Vagina (tissue), 2 donors: ENCODE measurements around the gene VWF. TPM values are rescaled to one million over a fixed set of nuclear protein-coding genes. Genes with fewer than 3 reads are reported as not detected.

Source experiments
- DNase-seq, 2 donors: peaks; one replicate each; pipeline ENCODE4 v3.0.0-alpha.2; 2017; ENCODE audit errors: extremely low spot score in 2 of 2
- H3K27ac ChIP-seq: fragments of 200-600 bp; sonication (generic); one replicate; pipeline ENCODE4 v1.5.1; 2019
- H3K27me3 ChIP-seq: fragments of 200-600 bp; sonication (generic); one replicate; pipeline ENCODE4 v1.5.1; 2019
- H3K36me3 ChIP-seq, 2 donors: fragments of 200-600 bp; sonication (generic); one replicate each; pipeline ENCODE4 v1.5.1; 2017 to 2019
- H3K4me1 ChIP-seq: fragments of 200-600 bp; sonication (generic); one replicate; pipeline ENCODE4 v1.5.1; 2019
- H3K4me3 ChIP-seq, 2 donors: fragments of 200-600 bp; sonication (generic); 1 replicate in 1 of 2; 2 replicates in 1 of 2; pipeline ENCODE4 v1.5.1; 2016 to 2019
- H3K9me3 ChIP-seq: fragments of 200-600 bp; sonication (generic); one replicate; pipeline ENCODE4 v1.5.1; 2019
- CTCF ChIP-seq, 3 experiments: fragments of 450-650 bp in 2 of 3; fragments of 200-600 bp in 1 of 3; sonication (generic) in 1 of 3; IDR thresholded peaks; one replicate each; pipeline ENCODE4 v1.5.1; 2017 to 2019; ENCODE audit warnings: antibody characterized with exemption in 3 of 3, mild to moderate bottlenecking in 2 of 3, moderate library complexity in 2 of 3
- POLR2A ChIP-seq, 2 donors: fragments of 450-650 bp; IDR thresholded peaks; one replicate each; pipeline ENCODE4 v1.6.1; 2017; ENCODE audit warnings: antibody characterized with exemption in 2 of 2, mild to moderate bottlenecking in 2 of 2, moderate library complexity in 2 of 2
- POLR2AphosphoS5 ChIP-seq, 2 donors: sonication (generic); formaldehyde crosslinking; IDR thresholded peaks; one replicate each; pipeline ENCODE4 v1.9.0; 2017; ENCODE audit warnings: antibody characterized with exemption in 2 of 2, mild to moderate bottlenecking in 2 of 2, low read depth in 1 of 2; ENCODE audit not compliant: insufficient read depth in 1 of 2
- intact Hi-C: fragments of 100-400 bp; cut with DNase I; formaldehyde crosslinking; loops from one replicate; pipeline ENCODE4 v1.15.1; 2023
- total RNA-seq: library from RNA; depleted of rRNA; stranded (reverse); fragments of >200 nt; gene quantifications from one replicate; pipeline ENCODE4 v1.2.3, GENCODE V29; 2016

VWF gene
- total RNA-seq, 1 donor from 2014 or later, result 334 TPM

DNA sequence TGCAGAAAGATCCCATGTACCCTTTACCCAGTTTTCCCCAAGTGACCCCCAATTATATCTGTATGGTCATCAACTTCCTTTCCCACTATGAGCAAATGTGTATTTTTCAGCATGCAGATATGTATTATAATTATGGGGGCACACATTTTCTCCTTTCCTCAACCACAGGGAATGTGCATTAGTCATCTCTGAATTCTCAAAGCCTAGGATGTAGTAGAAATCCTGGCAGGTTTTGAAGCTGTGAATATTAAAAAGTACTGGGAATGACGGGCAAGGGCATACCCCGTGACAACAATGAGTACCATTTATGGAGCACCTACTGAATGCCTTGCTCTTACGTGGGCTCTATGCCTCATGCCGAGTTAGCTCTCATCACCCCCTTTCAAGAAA lies 71.5 kb downstream of the VWF start:
- Histone ChIP-seq H3K4me3 (no peak overlapping the region), H3K9me3 (no peaks in the 10 kb centered on the region), H3K4me1 (no peaks in the 10 kb centered on the region), H3K27me3 (no peaks in the 10 kb centered on the region), H3K36me3 (no peaks in the 10 kb centered on the region), H3K27ac (no peak overlapping the region)
- DNase-seq, result no peak
- intact Hi-C loops, result no loop called here
- no peak for TF ChIP-seq POLR2AphosphoS5 (IDR thresholded peaks at IDR 0.05; ENCODE audit: insufficient read depth in 1 of 2, low read depth in 1 of 2)
- no peak for TF ChIP-seq CTCF (IDR thresholded peaks at IDR 0.05)
- no peak for TF ChIP-seq POLR2A (IDR thresholded peaks at IDR 0.05)

DNA sequence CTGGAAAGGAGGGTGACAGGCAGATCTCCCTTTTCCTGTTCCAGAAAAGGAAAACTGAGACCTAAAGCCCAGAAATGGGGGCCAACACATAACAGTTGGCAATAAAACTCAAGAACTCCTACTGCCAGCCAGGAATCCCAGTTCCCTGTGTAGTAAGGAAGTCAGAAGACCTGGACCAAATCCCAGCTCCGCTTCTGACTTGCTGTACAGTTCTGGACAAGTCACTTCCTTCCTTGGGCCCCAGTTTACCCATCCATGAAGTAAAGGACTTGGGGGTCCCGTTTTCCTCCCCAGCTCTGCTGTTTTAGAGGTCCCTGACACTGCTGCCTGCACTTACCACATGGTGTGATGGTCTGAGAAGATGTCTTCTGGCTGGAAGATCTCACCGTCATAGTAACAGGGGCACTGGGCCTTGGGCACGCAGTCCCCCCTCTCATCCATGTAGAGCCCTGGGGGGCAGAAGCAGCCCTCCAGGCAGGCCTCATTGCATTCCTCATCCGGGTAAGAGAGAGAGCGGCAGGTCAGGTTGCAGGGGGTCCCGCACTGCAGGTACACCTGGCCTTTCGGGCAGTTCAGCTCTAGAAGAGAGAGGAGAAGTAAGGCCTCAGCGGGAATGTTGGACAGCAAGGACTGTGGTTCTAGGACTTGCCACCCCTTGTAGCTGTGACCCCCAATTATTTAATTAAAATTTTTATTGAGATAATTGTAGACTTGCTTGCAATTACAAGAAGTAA lies 72.1 kb downstream of the VWF start:
- DNase-seq, result no peak
- no peaks in the 10 kb centered on the region for H3K36me3 ChIP-seq
- peaks cover 4% of the 10 kb centered on the region for H3K4me1 ChIP-seq
- intact Hi-C loops, result no loop called here
- H3K27me3 ChIP-seq, result no peaks in the 10 kb centered on the region
- no peak for TF ChIP-seq POLR2A (IDR thresholded peaks at IDR 0.05)
- TF ChIP-seq POLR2AphosphoS5 (IDR thresholded peaks at IDR 0.05; ENCODE audit: insufficient read depth in 1 of 2, low read depth in 1 of 2), result no peak
- no peak for TF ChIP-seq CTCF (IDR thresholded peaks at IDR 0.05)
- no peak overlapping the region for H3K4me3 ChIP-seq
- no peak overlapping the region for H3K27ac ChIP-seq
- no peaks in the 10 kb centered on the region for H3K9me3 ChIP-seq

DNA sequence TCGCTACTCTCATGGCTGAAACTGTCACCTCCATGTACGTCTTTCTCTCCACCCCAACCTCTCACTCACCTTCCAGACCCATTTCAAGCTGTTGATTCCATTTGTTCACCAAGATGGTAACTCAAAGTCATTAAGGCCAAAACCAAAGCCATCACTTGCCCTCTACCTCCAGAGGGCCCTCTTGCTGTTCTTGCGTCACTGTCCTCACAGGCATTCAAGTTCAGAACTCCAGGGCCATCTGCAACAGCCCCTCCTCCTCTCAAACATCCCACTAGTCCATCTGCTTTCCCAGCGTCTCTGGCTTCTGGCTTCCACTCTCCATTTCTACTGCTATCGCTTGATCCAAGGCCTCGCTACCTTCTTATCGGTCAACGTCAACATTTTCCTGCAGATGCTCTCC lies 74.5 kb downstream of the VWF start:
- Histone ChIP-seq H3K4me3 (no peak overlapping the region), H3K27me3 (no peaks in the 10 kb centered on the region), H3K9me3 (no peaks in the 10 kb centered on the region), H3K36me3 (no peaks in the 10 kb centered on the region), H3K4me1 (peaks cover 6% of the 10 kb centered on the region), H3K27ac (no peak overlapping the region)
- DNase-seq, result no peak
- intact Hi-C loops, result no loop called here
- TF ChIP-seq POLR2AphosphoS5 (IDR thresholded peaks at IDR 0.05; ENCODE audit: insufficient read depth in 1 of 2, low read depth in 1 of 2) (no peak), CTCF (IDR thresholded peaks at IDR 0.05) (no peak), POLR2A (IDR thresholded peaks at IDR 0.05) (no peak)

DNA sequence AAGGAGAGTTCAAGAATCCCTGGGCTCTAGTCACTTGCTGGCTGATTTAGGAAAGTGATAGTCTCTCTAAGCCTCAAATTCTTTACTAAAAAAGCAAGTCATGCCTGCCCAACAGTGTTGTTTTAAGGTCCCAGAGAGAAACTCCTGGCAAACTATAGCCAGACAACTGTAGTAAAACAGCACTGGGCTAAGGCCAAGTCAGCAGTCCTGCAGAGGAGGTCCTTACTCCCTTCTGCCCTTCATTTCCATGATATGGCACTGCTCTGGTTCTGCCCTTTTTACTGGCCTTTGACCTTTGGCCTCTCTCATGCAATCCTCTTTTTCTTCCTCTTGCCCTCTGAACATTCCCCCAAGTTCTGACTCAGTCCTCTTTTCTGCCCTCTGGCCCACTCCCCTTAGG lies 74.9 kb downstream of the VWF start:
- Histone ChIP-seq H3K9me3 (no peaks in the 10 kb centered on the region), H3K4me1 (peaks cover 6% of the 10 kb centered on the region), H3K27me3 (no peaks in the 10 kb centered on the region), H3K36me3 (no peaks in the 10 kb centered on the region), H3K4me3 (no peak overlapping the region), H3K27ac (no peak overlapping the region)
- no peak for TF ChIP-seq POLR2A (IDR thresholded peaks at IDR 0.05)
- TF ChIP-seq POLR2AphosphoS5 (IDR thresholded peaks at IDR 0.05; ENCODE audit: insufficient read depth in 1 of 2, low read depth in 1 of 2), result no peak
- no peak for TF ChIP-seq CTCF (IDR thresholded peaks at IDR 0.05)
- intact Hi-C loops, result no loop called here
- no peak for DNase-seq
